GDM1 (cell line): ENCODE measurements around the gene CACTIN.
"Not testable (repeated sequence)": the region's sequence is repeated elsewhere in the genome, so short reads cannot be mapped to it uniquely, and the experiment has no call there.

Experiments used
- DNase-seq: peaks from one replicate; lab custom pipeline; 2025; lab: John Stamatoyannopoulos, UW

CACTIN gene

DNA sequence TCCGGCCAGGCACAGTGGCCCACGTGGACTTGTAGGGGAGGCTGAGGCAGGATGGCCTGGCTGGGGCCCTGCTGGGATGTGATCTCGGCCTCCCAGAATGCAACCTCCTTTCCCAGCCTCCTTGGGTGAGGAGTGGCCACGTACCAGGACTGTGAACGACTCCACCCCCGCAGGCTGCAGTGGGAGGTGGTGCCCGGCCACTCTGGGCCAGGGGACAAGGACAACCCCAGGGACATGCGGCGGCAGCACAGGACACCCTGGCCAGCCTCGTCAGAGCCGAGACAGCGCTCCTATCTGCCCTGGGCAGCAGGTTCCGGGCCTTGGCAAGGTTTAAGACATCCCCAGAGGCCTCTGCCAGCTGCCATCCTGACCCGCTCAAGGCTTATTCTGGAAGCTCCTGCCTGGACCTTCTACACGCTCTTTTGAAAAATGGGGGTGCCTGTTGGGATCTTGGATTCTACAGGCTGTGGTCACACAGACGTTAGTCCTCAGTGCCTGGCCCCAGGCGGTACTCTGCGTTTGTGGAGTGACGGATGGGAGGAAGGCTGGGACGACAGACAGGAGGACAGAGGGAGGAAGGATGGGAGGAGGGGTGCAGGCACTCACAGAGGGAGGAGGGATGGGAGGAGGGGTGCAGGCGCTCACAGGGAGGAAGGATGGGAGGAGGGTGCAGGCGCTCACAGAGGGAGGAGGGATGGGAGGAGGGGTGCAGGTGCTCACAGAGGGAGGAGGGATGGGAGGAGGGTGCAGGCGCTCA, 19.9 kb upstream of the CACTIN start:
- no peak for DNase-seq

DNA sequence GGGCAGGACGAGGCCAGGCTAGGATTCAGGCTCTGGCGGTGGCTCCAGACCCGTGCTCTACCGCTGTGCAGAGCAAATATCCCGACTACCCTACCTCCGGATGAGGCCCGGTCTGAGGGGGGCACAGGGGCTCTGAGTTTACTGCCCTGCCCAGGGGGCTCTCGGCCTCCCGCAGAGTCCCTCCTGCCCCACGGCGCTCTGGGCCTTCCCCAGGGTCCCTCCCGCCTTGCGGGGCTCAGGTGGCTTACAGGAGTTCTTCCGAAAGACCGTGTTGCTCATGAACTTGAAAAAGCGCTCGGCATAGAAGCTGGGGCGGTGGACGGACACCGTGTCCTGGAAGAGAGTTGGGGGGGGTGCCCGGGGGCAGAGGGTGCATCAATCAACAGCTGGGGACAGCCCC, 19.1 kb upstream of the CACTIN start:
- DNase-seq = no peak

- no peak for DNase-seq
Observed at GRCh38 chr19:3645067-3645396, 18.4 kb upstream of the CACTIN start.

- no peak for DNase-seq
Observed at GRCh38 chr19:3644351-3645066, 17.9 kb upstream of the CACTIN start.

GRCh38 chr19:3643674-3644313, 17.2 kb upstream of the CACTIN start:
- DNase-seq = no peak

- DNase-seq = no peak
Observed at GRCh38 chr19:3642987-3643673, 16.5 kb upstream of the CACTIN start.

DNA sequence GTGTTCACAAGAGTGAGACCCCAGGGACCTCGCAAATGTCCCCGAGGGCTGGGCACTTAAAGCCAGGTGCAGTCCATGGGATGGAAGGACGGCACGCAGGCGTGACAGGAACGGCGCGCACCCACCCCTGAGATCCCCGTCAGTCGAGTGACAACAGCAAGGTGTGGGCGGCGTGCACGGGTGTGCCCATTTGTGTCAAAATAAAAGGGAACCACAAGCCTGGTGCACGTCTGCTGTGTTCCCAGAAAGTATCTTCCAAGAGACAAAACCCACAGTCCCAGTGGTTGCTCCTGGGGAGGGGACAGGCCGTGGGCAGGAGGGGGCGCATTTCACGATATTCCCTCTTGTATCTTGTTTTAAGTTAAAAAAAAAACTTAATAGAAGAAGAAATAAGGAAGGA, 15.7 kb upstream of the CACTIN start:
- no peak for DNase-seq

DNA sequence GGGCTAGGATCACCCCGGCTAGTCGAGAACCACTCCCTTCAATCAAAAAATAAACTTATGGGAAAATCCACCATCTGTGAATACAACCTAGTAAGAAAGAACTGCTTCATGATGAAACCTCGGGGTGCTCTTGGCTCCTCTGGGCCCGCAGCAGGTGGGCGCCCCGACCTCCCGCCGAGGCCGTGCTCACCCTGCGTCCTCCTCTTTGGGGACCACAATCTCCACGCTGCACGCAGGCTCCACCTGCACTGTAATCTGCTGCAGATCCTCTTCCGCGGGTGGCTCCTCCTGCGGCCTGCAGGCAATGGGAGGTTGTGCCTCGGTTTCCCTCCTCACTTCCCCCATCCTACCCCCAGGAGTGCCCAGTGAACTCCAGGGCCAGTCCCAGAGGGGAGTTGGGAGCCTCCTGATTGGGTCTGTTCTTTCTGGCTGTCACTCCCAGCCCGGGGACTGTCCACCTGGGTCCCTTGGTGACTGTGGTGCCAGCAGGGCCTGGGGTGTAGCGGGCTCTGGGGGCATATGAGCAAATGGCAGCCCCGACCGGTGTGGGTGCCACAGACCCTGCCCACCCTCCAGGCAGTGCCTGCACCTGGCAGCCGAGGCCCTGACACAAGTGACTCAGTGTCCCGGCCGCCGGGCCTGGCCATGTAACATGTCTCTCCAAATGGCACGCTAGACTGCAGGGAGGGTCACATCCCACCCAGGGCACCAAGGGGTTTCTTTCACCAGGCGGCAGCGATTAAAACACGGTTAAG, 15.1 kb upstream of the CACTIN start:
- no peak for DNase-seq

DNA sequence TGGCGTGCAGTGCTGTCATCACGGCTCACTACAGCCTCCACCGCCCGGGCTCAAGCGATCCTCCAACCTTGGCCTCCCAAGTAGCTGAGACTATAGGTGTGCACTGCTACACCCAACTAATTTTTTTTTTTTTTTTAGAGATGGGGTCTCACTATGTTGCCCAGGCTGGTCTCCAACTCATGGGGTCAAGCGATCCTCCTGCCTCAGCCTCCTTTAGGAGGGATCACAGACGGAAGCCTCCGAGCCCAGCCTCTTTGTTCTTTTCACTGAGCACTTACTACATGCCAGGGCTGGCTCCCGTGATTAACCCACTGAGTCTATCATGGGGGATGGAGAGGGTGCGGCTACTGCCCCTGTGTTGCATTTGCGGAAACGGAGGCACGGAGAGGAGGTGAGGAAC, 12.9 kb upstream of the CACTIN start:
- DNase-seq = no peak

- DNase-seq = no peak
Observed at GRCh38 chr19:3638208-3639193, 11.9 kb upstream of the CACTIN start.

DNA sequence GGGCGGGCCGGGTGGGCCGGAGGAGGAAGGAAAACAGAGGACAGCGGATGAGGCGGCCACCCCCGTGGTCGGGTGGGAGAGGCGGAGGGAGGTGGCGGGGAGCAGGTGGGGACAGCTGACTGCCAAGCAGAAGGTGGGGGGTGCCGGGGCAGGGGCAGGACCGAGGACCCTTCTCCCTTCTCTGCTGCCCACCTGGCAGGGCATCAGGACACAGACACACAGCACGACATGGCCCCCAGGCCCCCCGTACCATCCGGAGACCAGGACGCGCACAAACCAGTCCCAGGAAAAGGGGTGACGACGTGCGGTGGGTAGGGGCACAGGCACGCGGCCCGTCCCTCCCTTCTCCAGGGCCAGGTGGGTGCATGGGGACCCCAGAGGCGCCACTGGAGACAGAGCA, 11.0 kb upstream of the CACTIN start:
- DNase-seq = no peak

DNA sequence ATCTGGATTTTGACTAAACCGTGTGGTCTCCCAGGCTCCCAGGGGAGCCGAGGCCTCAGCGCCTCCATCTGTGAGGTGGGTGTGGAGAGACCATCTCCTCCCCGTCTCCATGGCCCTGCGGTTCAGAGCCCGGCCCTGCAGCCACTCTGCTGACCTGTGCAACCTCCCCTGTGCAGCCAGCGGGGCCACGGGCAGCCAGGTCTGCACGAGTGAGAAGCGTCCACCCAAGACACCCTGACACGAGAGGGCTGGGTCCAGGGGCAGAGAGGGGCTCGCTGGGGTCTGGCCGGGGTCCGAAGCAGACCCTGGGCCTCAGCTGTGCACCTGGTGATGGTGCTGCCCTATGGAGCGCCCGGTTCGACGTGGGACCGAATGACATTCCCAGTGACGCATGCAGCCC, 10.4 kb upstream of the CACTIN start:
- DNase-seq = no peak

DNA sequence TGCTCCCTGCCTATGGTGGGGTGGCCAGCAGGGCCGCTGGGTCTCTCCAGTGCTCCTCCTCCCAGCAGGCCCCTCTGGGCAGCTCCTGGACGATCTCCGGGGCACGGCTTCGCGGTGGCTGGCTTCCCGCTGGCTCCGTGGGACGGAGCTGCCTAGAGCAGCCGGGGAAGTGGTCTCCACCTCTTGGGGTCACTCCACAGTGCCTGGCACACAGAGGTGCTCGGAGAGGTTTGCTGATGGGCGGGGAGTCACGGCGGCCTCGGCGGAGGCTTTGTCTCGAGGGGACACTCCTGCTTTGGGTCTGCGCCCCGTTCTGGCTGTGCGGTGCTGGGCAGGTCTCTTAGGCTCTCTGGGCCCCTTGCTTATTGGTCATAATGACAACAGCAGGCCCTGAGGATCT, 9.9 kb upstream of the CACTIN start:
- no peak for DNase-seq

- DNase-seq = no peak
Observed at GRCh38 chr19:3634496-3635045, 8.0 kb upstream of the CACTIN start.

DNA sequence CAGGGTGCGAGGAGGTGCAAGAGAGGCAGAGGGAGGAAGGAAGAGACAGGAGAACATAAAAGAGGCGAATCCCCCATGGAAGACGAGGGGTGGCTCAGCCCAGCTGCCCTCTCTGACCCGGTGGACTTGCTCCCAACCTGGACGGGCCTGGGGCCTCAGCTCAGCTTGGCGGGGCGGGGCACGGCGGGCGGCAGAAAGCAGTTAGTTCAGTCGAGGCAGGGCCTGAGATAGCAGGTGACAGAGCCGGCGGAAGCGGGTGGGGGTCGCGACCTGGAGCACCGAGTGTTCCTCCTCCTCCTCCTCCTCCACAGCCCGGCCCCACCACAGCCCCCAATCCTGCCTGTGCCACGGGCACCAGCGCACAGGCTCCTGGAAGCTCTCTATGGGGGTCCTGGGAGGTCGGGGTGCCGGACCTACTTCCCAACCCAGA, 7.0 kb upstream of the CACTIN start:
- DNase-seq = no peak

DNA sequence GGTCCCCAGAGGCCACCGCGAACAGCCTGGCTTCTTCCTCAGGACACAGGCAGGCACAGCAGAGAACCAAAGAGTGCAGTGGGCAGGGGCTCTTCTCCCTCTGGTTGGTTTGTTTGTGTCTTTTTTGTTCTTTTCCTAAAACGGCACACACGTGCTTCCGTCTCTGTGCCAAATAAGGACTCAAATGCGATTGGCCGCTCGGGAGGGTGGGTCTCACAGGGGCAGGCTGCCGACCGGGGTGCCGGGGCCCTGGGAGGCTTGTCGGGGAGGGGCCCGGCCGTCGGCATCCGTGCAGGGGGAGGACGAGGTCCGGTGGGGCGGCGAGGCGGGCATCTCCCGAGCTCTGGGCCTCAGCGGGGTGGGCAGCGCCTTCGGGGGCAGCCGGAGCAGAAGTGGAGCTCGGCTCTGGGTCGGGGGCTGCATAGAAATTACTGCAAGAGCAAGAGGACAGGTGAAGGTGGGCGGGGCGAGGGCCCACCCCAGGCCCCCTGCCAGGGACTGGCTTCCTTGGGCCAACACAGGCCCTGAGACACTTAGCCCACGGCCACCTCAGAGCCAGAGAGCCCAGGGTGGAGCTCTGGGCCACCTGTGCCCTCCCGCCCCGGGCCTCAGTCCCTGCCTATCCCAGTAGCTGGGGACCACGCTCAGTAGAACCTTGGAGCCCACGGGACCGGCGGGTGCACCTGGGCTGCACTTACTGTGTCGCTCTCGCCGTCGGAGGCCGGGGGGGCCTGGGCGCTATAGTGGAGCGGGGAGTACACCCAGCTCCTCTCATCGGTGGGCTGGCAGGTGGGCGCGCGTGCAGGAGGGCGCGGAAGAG, 6.4 kb upstream of the CACTIN start:
- no peak for DNase-seq

- no peak for DNase-seq
Observed at GRCh38 chr19:3632098-3632497, 5.5 kb upstream of the CACTIN start.

DNA sequence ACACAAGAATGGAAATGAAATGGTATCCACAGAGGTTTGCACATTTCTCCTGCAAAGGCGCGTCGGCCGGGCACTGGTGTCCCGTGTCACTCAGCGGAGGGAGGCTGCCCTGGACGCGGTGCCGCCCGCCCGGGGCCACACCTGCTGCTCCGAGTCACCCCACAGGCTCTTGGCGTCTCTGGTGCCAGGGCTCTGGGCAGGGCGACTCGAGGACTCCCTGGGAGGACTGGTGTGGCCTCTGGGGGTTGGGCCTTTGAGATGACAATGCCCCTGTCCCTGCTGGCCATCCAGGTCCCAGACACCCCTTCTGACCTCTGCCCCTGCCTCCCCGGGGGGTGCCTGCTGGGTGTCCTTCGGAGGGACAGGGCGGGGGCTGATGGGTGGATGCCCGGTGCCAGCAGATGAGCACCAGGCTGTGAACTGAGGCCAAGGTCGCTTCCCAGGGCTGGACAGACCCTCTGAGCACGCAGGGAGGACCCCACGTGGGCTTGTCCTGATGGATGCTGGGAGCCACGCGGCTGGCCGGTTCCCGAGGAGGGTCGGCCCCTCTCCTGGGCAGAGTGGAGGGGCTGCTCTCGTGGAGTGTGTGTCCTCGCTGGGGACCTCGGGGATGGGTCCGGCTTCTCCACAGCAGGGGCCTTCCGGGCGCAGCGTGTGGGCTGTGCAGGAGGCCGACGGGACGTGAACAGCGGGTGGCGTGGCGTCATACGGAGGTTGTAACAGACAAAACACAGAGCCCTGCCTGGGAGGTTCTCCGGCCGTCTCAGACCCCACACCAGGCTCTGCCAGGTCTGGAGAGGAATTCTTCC, 4.7 kb upstream of the CACTIN start:
- DNase-seq = no peak

DNA sequence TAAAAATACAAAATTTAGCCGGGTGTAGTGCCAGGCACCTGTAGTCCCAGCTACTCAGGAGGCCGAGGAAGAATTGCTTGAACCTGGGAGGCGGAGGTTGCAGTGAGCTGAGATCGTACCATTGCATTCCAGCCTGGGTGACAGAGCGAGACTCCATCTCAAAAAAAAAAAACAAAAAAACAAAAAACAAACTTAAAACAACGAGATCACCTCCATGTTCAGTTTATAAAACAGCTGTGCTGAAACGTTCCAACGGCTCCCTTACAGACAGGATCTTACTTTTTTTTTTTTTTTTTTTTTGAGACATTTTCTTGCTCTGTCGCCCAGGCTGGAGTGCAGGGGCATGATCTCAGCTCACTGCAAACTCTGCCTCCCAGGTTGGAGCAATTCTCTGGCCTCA, 2.2 kb upstream of the CACTIN start:
- not testable (repeated sequence) for DNase-seq
